Renal pelvis (tissue), 4 donors: ENCODE data around the gene ZNF12. TPM values are rescaled to one million over a fixed set of nuclear protein-coding genes. Genes with fewer than 3 reads are reported as not detected.

Experiments
- DNase-seq: peaks from one replicate; pipeline ENCODE4 v3.0.0-alpha.2; 2013
- polyA plus RNA-seq, 3 donors: library from polyadenylated mRNA; unstranded; fragments of 120-200 nt; gene quantifications; one replicate each; pipeline ENCODE4 v1.2.1, GENCODE V29; 2013; ENCODE audit not compliant: insufficient read length in 3 of 3

ZNF12 gene
- polyA plus RNA-seq, 3 donors = 35.1 to 39.4 (median 37.2) TPM

GRCh38 chr7:6649241-6649961 lies 57.3 kb downstream of the ZNF12 start:
- DNase-seq = no peak

GRCh38 chr7:6648815-6649104 lies 58.0 kb downstream of the ZNF12 start:
- no peak for DNase-seq

- DNase-seq = no peak
These were observed 58.5 kb downstream of the ZNF12 start for GRCh38 chr7:6648066-6648814.

GRCh38 chr7:6647541-6647940 lies 59.2 kb downstream of the ZNF12 start:
- no peak for DNase-seq

- DNase-seq = no peak
These were observed 59.7 kb downstream of the ZNF12 start for GRCh38 chr7:6647080-6647479.

DNA sequence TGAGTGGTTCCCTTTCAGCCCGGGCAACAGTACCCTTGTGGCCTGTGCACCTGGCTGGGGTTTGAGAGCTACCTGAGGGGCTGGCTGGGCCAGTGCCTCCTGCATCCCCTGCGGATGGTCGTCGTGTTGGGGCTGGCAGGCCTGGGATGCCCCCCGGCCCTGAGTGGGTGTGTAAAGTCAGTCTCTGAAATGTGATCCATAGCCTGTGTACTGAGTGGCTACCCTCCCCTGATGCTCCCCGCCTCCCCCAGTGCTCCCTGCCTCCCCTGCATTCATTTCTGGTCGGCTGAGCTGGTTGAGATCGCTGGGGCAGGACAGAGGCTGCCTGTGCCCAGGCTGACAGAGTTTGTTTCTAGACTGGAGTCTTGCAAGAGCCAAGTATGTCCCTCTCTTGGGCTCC lies 60.3 kb downstream of the ZNF12 start:
- peak; percentile 53 for DNase-seq

GRCh38 chr7:6644728-6645127 lies 62.0 kb downstream of the ZNF12 start:
- no peak for DNase-seq

- no peak for DNase-seq
These were observed 62.7 kb downstream of the ZNF12 start for GRCh38 chr7:6643915-6644625.

GRCh38 chr7:6642861-6643640 lies 63.7 kb downstream of the ZNF12 start:
- DNase-seq = no peak

DNA sequence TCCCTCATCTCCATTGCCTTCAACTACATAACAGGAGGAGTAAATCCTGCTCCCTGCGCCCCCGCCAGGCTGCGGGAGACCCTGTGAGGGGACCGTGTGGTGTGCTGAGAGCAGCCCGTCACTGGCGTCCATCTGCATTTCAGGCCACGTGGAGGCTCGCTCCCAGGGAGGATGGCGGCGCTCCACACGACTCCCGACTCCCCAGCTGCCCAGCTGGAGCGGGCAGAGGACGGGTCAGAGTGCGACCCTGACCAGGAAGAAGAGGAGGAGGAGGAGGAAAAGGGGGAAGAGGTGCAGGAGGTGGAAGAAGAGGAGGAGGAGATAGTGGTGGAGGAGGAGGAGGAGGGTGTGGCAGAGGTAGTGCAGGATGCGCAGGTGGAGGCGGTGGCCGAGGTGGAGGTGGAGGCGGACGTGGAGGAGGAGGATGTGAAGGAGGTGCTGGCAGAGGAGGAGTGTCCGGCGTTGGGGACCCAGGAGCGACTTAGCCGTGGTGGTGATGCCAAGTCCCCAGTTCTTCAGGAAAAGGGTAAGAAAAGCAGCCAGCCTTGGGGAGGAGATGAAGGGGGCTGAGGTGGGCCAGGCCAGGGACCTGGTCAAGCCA lies 64.4 kb downstream of the ZNF12 start:
- DNase-seq = no peak

- DNase-seq = no peak
These were observed 65.3 kb downstream of the ZNF12 start for GRCh38 chr7:6641305-6642035.

DNA sequence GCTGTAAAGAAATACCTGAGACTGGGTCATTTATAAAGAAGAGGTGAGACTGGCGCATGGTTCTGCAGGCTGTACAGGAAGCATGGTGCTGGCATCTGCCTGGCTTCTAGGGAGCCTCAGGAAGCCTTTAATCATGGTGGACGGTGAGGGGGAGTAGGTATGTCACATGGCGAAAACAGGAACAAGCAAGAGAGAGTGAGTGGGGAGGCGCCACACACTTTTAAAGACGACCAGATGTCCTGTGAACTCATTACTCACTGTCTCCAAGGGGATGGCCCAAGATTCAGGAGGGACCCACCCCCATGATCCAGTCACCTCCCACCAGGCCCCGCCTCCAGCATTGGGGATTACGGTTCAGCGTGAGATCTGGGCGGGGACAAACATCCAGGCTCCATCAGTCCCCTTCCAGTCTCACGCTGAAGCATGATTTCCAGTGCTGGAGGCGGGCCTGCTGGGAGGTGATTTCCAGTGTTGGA lies 66.5 kb downstream of the ZNF12 start:
- DNase-seq = no peak

DNA sequence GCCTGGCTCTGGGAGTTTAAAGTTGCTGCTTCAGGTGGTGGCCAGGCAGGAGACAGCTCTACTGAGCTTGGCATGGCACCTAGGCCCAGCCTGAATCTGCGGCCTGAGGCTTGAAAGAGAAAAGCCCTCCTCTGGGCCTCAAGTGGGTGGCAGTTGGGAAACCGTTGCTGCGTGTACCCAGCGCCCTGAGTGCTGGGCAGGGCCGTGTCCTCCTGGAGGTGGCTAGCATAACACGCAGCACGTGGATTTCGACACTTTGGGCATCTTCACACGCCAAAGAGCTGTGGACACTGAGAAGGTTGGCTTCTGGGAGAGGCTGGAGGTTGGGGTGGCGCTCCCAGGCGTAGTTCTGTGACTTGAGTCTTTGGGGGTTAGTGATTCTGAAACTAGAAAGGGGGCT lies 67.1 kb downstream of the ZNF12 start:
- DNase-seq = no peak

- no peak for DNase-seq
These were observed 67.7 kb downstream of the ZNF12 start for GRCh38 chr7:6639032-6639431.

Other genes starting within 250 kb of the ZNF12 start
- 100 to 1,000 TPM; 177 to 192 (median 186) TPM for gene KDELR2, start 222.8 kb downstream of the ZNF12 start, polyA plus RNA-seq
- 1 to 10 TPM in 1 of 3 donors, under 1 TPM in 2; 0.63 to 1.3 (median 0.90) TPM for gene GRID2IP, start 155.5 kb downstream of the ZNF12 start, polyA plus RNA-seq
- 10 to 100 TPM; 75.6 to 83.1 (median 79.8) TPM for gene ZDHHC4, start 129.5 kb downstream of the ZNF12 start, polyA plus RNA-seq
- 10 to 100 TPM; 37.3 to 47.6 (median 40.5) TPM for gene INTS15, start 116.9 kb downstream of the ZNF12 start, polyA plus RNA-seq
- gene ZNF853, start 91.3 kb downstream of the ZNF12 start, polyA plus RNA-seq = 10 to 100 TPM; 14.7 to 19.7 (median 17.6) TPM
- 10 to 100 TPM; 45.1 to 58.2 (median 54.4) TPM for gene ZNF316, start 69.6 kb downstream of the ZNF12 start, polyA plus RNA-seq
- 1 to 10 TPM; 1.5 to 2.0 (median 1.5) TPM for gene RSPH10B2, start 47.2 kb upstream of the ZNF12 start, polyA plus RNA-seq
- gene CCZ1B, start 119.3 kb upstream of the ZNF12 start, polyA plus RNA-seq = 100 to 1,000 TPM in 1 of 3 donors, 10 to 100 TPM in 2; 51.2 to 102 (median 81.6) TPM